Right lobe of liver (tissue), 6 donors: ENCODE results near the gene SLC25A17. TPM values are rescaled to one million over a fixed set of nuclear protein-coding genes. Genes with fewer than 3 reads are reported as not detected.

Experiments
- ATAC-seq, 4 donors: fragments of 200-7000 bp; cut with Tn5 transposase; one replicate each; pipeline ENCODE4 v1.9.1; 2020; ENCODE audit warnings: mild to moderate bottlenecking in 4 of 4, moderate library complexity in 4 of 4
- DNase-seq, 3 donors: peaks; one replicate each; pipeline ENCODE4 v3.0.0-alpha.2; 2020
- H3K27ac ChIP-seq, 3 donors: fragments of 200-600 bp; one replicate each; pipeline ENCODE4 v1.8.0; 2022
- H3K27me3 ChIP-seq, 2 donors: fragments of 200-600 bp; one replicate each; pipeline ENCODE4 v1.8.0; 2022
- H3K36me3 ChIP-seq, 4 donors: fragments of 200-600 bp; sonication (generic) in 1 of 4; one replicate each; pipeline versions ENCODE4 v1.5.1 to v1.8.0; 2017 to 2022; ENCODE audit warnings: control low read depth in 1 of 4
- H3K4me1 ChIP-seq, 4 donors: fragments of 200-600 bp; sonication (generic) in 1 of 4; one replicate each; pipeline versions ENCODE4 v1.5.1 to v1.8.0; 2017 to 2022; ENCODE audit warnings: control low read depth in 1 of 4
- H3K4me3 ChIP-seq, 3 donors: fragments of 200-600 bp; one replicate each; pipeline ENCODE4 v1.8.0; 2022
- H3K9me3 ChIP-seq, 4 donors: fragments of 200-600 bp; sonication (generic) in 1 of 4; one replicate each; pipeline versions ENCODE4 v1.5.1 to v1.8.0; 2017 to 2022; ENCODE audit warnings: control low read depth in 1 of 4
- POLR2A ChIP-seq: fragments of 450-650 bp; IDR thresholded peaks from one replicate; pipeline ENCODE4 v1.6.1; 2017; ENCODE audit warnings: antibody characterized with exemption, mild to moderate bottlenecking
- WGBS: methylation state at CpG from one replicate; pipeline ENCODE4 v1.1.6; 2018; ENCODE audit warnings: low coverage, low lambda C conversion rate; ENCODE audit not compliant: insufficient coverage; ENCODE audit errors: missing lambda C conversion rate; 5-methylcytosine and 5-hydroxymethylcytosine counted together
- intact Hi-C, 2 donors: fragments of 100-400 bp; cut with DNase I; formaldehyde crosslinking; loops; one replicate each; pipeline versions ENCODE4 v1.11.2 to v1.14.1; 2022
- total RNA-seq, 6 experiments: library from RNA; depleted of rRNA in 2 of 6; stranded (reverse); fragments of >200 nt in 2 of 6; fragmentation: NEBNext Ultra II Directional in 3 of 6; extraction: Animal tissue kit (Norgen Biotek cat#: 25700) in 3 of 6; gene quantifications; one replicate each; pipeline versions ENCODE4 v1.1.0 to v1.2.4, GENCODE V29; 2016 to 2023
- TF ChIP-seq, protein P1 (sequence below), 4 donors: fragments of 200-600 bp in 3 of 4; fragments of 450-650 bp in 1 of 4; IDR thresholded peaks; one replicate each; pipeline versions ENCODE4 v1.5.1 to v1.8.0; 2016 to 2022; ENCODE audit warnings: antibody characterized with exemption in 4 of 4, mild to moderate bottlenecking in 2 of 4
- donor health status: DM: no; HTN: yes; CAD: no.
- donor health status: DM: no; HTN: no; CAD: no.
- donor health status: DM: no; HTN: no; CAD: no.
- donor health status: DM: no; HTN: yes; CAD: no.
- donor health status: DM: no; HTN: yes; CAD: no.

The SLC25A17 gene
- total RNA-seq, 6 experiments from 2014 or later, result 10.9 to 15.5 (median 13.0) TPM

DNA sequence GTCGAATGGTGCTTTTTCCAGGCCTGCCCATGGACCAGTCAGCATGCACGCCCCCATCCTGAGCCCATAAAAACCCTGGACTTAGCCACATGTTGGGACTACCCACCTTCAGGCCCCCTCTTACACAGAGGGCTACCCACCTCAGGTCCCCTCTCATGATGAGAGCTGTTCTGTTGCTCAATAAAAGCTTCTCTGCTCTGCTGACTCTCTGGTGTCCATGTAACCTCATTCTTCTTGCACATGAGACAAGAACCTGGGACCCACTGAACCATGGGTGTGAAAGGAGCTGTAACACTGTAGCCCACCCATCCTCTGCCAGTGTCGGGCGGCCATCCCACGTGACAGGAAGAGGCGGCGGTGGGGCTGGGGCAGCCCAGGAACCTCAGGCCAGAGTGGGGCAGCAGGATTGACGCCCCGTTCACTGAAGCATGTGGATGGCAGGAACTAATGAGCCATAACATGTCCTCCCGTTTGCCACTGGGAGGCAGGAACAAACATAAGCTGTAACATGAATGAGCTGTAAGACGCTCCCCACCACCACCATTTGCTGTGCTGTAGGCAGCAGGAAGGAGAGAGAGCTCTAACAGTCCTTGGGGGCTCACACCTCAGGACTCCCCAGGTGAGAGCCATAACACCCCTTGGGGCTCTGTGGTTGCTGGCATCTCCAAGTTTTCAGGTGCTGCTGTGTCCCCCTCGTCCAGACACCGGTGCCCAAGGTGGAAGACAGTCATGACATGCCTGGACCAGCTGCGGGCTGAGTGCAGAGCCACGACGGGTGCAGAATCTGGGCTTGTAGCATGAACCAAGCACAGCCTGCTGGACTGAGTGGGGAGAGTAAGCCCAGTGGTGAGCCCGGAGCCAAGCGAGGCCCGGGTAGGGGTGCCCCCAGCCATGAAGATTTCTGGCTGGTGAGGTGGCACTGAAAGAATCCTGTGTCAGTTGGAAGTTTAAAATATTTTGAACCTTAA, 70.5 kb downstream of the SLC25A17 start:
- no peaks in the 10 kb centered on the region for H3K27me3 ChIP-seq
- DNase-seq (no peak), ATAC-seq (no peak)
- H3K27ac ChIP-seq, result no peak overlapping the region
- H3K36me3 ChIP-seq, result no peaks in the 10 kb centered on the region
- intact Hi-C loops, result no loop called here
- WGBS, result 98% methylated on average over 7 of the region's 19 CpGs
- H3K9me3 ChIP-seq, result no peaks in the 10 kb centered on the region
- TF ChIP-seq, protein P1, sequence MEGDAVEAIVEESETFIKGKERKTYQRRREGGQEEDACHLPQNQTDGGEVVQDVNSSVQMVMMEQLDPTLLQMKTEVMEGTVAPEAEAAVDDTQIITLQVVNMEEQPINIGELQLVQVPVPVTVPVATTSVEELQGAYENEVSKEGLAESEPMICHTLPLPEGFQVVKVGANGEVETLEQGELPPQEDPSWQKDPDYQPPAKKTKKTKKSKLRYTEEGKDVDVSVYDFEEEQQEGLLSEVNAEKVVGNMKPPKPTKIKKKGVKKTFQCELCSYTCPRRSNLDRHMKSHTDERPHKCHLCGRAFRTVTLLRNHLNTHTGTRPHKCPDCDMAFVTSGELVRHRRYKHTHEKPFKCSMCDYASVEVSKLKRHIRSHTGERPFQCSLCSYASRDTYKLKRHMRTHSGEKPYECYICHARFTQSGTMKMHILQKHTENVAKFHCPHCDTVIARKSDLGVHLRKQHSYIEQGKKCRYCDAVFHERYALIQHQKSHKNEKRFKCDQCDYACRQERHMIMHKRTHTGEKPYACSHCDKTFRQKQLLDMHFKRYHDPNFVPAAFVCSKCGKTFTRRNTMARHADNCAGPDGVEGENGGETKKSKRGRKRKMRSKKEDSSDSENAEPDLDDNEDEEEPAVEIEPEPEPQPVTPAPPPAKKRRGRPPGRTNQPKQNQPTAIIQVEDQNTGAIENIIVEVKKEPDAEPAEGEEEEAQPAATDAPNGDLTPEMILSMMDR (IDR thresholded peaks at IDR 0.05), result no peak
- no peak for TF ChIP-seq POLR2A
- no peaks in the 10 kb centered on the region for H3K4me1 ChIP-seq
- no peak overlapping the region for H3K4me3 ChIP-seq

DNA sequence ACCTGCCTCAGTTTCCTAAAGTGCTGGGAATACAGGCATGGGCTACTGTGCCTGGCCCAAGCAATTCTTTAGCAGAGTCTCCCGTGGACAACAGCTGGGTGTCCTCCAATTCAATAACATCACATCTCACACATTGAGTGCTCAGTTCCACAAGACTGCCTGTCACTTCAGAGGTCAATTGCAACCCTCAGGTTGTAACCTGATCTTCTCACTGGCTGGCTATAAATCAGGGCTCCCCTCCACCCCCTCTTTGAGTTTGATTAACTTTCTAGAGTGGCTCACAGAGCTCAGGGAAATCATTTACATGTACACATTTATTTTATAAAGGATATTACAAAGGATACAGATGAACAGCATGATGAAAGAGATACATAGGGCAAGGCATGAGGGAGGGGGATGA, 71.8 kb downstream of the SLC25A17 start:
- Histone ChIP-seq H3K27ac (no peak overlapping the region), H3K27me3 (no peaks in the 10 kb centered on the region), H3K36me3 (no peaks in the 10 kb centered on the region), H3K9me3 (no peaks in the 10 kb centered on the region), H3K4me3 (no peak overlapping the region), H3K4me1 (no peaks in the 10 kb centered on the region)
- TF ChIP-seq, protein P1 (IDR thresholded peaks at IDR 0.05), result no peak
- TF ChIP-seq POLR2A, result no peak
- intact Hi-C loops, result no loop called here
- ATAC-seq, result no peak
- no peak for DNase-seq
- no CpG with 5 or more reads among the region's 1 CpG for WGBS

DNA sequence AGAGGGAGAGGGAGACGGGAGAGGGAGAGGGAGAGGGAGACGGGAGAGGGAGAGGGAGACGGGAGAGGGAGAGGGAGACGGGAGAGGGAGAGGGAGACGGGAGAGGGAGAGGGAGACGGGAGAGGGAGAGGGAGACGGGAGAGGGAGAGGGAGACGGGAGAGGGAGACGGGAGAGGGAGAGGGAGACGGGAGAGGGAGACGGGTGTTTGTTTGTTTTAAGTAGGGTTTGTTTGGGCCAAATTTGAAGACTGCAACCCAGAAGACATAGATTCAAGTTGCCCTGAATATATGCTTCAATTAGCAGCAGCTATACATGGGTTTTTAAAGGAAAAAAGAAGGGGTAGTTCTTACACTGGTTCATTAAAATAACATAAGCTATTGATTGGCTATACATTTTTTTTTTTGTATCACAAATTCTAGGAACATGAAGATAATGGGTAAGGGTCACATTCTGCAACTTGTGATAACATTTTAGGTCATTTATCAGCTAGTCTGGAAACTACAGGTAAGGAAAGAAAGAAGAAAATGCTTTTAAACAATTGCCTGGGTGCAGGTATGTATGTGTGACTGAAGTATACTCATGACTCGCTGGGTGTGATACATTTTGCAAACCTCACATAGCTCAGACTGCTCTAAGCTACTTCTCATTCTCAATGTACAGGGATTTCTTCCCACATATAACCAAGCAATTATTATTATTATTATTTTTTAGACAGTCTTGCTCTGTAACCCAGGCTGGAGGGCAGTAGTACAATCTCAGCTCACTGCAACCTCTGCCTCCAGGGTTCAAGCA, 72.5 kb downstream of the SLC25A17 start:
- Histone ChIP-seq H3K4me3 (no peak overlapping the region), H3K27me3 (no peaks in the 10 kb centered on the region), H3K9me3 (no peaks in the 10 kb centered on the region), H3K27ac (no peak overlapping the region), H3K36me3 (no peaks in the 10 kb centered on the region), H3K4me1 (no peaks in the 10 kb centered on the region)
- TF ChIP-seq, protein P1 (IDR thresholded peaks at IDR 0.05), result no peak
- TF ChIP-seq POLR2A, result no peak
- DNase-seq, result no peak
- ATAC-seq, result no peak
- intact Hi-C loops, result no loop called here
- WGBS, result 87% methylated on average over 3 of the region's 12 CpGs

DNA sequence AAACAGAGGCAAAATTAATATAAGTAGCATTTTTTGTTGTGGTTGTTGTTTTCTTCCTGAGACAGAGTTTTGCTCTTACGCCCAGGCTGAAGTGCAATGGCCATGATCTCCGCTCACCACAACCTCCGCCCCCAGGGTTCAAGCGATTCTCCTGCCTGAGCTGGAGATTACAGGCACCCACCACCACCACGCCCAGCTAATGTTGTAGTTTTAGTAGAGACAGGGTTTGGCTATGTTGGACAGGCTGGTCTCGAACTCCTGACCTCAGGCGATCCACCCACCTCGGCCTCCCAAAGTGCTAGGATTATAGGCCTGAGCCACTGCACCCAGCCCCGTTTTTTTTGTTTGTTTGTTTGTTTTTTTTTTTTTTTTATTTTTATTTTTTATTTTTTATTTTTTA, 75.4 kb downstream of the SLC25A17 start:
- WGBS, result 86% methylated on average over 4 of the region's 9 CpGs
- intact Hi-C loops, result no loop called here
- no peaks in the 10 kb centered on the region for H3K27me3 ChIP-seq
- H3K4me3 ChIP-seq, result no peak overlapping the region
- no peaks in the 10 kb centered on the region for H3K36me3 ChIP-seq
- H3K27ac ChIP-seq, result no peak overlapping the region
- TF ChIP-seq, protein P1 (IDR thresholded peaks at IDR 0.05), result no peak
- TF ChIP-seq POLR2A, result no peak
- DNase-seq (no peak), ATAC-seq (no peak)
- H3K4me1 ChIP-seq, result no peaks in the 10 kb centered on the region
- no peaks in the 10 kb centered on the region for H3K9me3 ChIP-seq
